Measurements from ENCODE around the gene LZTR1. TPM values are rescaled to one million over a fixed set of nuclear protein-coding genes. Genes with fewer than 3 reads are reported as not detected.
"Not testable (repeated sequence)": the region's sequence is repeated elsewhere in the genome, so short reads cannot be mapped to it uniquely, and the experiment has no call there.

LZTR1 gene
- polyA plus RNA-seq, 10 donors = 28.8 to 45.0 (median 35.1) TPM

GRCh38 chr22:20995329-20996030, 13.4 kb downstream of the LZTR1 start:
- no peak for DNase-seq

GRCh38 chr22:20996031-20996410, 13.9 kb downstream of the LZTR1 start:
- no peak for DNase-seq

GRCh38 chr22:20996598-20997535, 14.8 kb downstream of the LZTR1 start:
- DNase-seq = no peak

GRCh38 chr22:20997536-20998257, 15.6 kb downstream of the LZTR1 start:
- no peak for DNase-seq

GRCh38 chr22:20998411-20999336, 16.6 kb downstream of the LZTR1 start:
- DNase-seq = no peak

- DNase-seq = no peak
Observed at GRCh38 chr22:20999350-21000206, 17.5 kb downstream of the LZTR1 start.

GRCh38 chr22:21000207-21000986, 18.3 kb downstream of the LZTR1 start:
- no peak for DNase-seq

- no peak for DNase-seq
Observed at GRCh38 chr22:21000987-21001600, 19.0 kb downstream of the LZTR1 start.

GRCh38 chr22:21001601-21002325, 19.7 kb downstream of the LZTR1 start, which contains the start of gene THAP7:
Gene THAP7 (minus strand): TSS chr22:21002118. CDS start chr22:21001911, 207 bp downstream.
- DNase-seq = peak; percentile 95 to 99 (median 98)

- DNase-seq = no peak
Observed at GRCh38 chr22:21003782-21004181, 21.7 kb downstream of the LZTR1 start.

GRCh38 chr22:21009208-21009607, 27.1 kb downstream of the LZTR1 start:
- not testable (repeated sequence) for DNase-seq

GRCh38 chr22:21009638-21010425, 27.7 kb downstream of the LZTR1 start:
- peak in 2 of 3 donors; percentile 54 to 64 for DNase-seq

GRCh38 chr22:21010426-21011113, 28.5 kb downstream of the LZTR1 start:
- DNase-seq = no peak

GRCh38 chr22:21012446-21013407, 30.6 kb downstream of the LZTR1 start:
- DNase-seq = no peak

GRCh38 chr22:21013657-21014201, 31.6 kb downstream of the LZTR1 start:
- DNase-seq = no peak
